Peyer's patch (tissue), 4 donors: ENCODE data around the gene UBE2M.

Source experiments
- CTCF ChIP-seq, 6 experiments: fragments of 450-650 bp in 4 of 6; fragments of 200-600 bp in 2 of 6; sonication (generic) in 1 of 6; IDR thresholded peaks; one replicate each; pipeline ENCODE4 v1.5.1; 2017 to 2019; ENCODE audit warnings: antibody characterized with exemption in 6 of 6, mild to moderate bottlenecking in 3 of 6, moderate library complexity in 1 of 6
- POLR2A ChIP-seq, 2 donors: fragments of 450-650 bp; IDR thresholded peaks; one replicate each; pipeline ENCODE4 v1.5.1; 2017; ENCODE audit warnings: antibody characterized with exemption in 2 of 2, mild to moderate bottlenecking in 2 of 2, moderate library complexity in 2 of 2

DNA sequence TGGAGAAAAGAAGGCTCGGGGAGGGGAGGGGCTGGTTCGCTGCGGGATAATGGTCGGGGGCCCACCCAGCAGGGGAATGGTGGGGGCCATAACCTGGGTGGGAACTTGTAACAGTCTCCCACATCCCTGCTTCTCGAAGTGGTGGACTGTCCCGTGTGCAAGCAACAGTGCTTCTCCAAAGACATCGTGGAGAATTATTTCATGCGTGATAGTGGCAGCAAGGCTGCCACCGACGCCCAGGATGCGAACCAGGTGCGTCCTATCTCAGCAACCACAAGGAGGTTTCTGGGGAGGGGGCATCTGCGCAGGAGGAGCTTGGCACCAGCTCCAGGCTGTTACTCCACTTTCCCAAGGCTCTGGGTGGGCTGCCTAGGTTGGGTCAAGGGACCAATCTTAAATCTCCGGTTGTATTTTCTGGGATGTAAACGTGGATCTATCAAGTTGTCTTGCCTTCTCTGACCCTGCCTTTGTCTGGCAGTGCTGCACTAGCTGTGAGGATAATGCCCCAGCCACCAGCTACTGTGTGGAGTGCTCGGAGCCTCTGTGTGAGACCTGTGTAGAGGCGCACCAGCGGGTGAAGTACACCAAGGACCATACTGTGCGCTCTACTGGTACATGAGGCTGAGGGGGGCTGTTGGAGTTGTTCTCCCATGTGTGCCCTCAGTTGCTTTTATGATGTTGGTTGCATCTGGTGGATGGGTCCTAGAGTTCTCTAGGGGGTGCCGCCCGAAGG lies 13.0 kb downstream of the UBE2M start:
- TF ChIP-seq CTCF (IDR thresholded peaks at IDR 0.05) = no peak
- no peak for TF ChIP-seq POLR2A (IDR thresholded peaks at IDR 0.05)
